Gastroesophageal sphincter (tissue), 3 donors: Measurements from ENCODE around the gene CKS1B.

Experiments used
- POLR2AphosphoS5 ChIP-seq: sonication (generic); formaldehyde crosslinking; IDR thresholded peaks from one replicate; pipeline ENCODE4 v1.6.1; 2017; ENCODE audit warnings: antibody characterized with exemption
- TF ChIP-seq, protein P1 (sequence below), 4 experiments: fragments of 200-600 bp in 2 of 4; fragments of 450-650 bp in 2 of 4; sonication (generic) in 1 of 4; IDR thresholded peaks; one replicate each; pipeline ENCODE4 v1.5.1; 2017 to 2019; ENCODE audit warnings: antibody characterized with exemption in 4 of 4, mild to moderate bottlenecking in 2 of 4, moderate library complexity in 2 of 4

DNA sequence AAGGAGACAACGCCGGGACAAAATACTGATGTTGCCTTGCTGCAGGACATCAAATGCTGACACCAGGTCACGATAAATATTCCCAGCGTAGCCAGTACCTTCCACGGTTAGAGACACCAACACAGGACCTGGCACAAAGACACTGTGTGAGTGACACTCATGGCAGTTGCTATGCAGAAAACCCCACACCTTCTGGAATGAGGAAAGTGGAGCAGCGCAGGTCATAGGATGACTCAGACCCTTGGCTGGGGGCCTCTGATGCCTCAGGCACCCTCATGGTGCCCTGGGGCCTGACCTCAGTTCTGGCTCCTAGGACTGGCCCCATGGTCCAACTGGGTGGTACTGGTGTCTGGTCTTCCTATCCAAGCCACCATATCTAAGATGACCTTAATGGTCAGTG lies 52.1 kb downstream of the CKS1B start:
- TF ChIP-seq, protein P1, sequence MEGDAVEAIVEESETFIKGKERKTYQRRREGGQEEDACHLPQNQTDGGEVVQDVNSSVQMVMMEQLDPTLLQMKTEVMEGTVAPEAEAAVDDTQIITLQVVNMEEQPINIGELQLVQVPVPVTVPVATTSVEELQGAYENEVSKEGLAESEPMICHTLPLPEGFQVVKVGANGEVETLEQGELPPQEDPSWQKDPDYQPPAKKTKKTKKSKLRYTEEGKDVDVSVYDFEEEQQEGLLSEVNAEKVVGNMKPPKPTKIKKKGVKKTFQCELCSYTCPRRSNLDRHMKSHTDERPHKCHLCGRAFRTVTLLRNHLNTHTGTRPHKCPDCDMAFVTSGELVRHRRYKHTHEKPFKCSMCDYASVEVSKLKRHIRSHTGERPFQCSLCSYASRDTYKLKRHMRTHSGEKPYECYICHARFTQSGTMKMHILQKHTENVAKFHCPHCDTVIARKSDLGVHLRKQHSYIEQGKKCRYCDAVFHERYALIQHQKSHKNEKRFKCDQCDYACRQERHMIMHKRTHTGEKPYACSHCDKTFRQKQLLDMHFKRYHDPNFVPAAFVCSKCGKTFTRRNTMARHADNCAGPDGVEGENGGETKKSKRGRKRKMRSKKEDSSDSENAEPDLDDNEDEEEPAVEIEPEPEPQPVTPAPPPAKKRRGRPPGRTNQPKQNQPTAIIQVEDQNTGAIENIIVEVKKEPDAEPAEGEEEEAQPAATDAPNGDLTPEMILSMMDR (IDR thresholded peaks at IDR 0.05), result no peak
- no peak for TF ChIP-seq POLR2AphosphoS5
